GM10266 (cell line): ENCODE data around the gene SLC9A1.

Experiments used
- DNase-seq: peaks from one replicate; pipeline ENCODE4 v3.0.0; 2012; ENCODE audit errors: extremely low spot score
- TF ChIP-seq, protein P1 (sequence below): IDR thresholded peaks from 2 replicates; pipeline ENCODE4 v1.5.1; 2012; ENCODE audit warnings: mild to moderate bottlenecking, low read depth; ENCODE audit not compliant: control insufficient read depth, insufficient read depth; ENCODE audit errors: missing control alignments

Gene SLC9A1

DNA sequence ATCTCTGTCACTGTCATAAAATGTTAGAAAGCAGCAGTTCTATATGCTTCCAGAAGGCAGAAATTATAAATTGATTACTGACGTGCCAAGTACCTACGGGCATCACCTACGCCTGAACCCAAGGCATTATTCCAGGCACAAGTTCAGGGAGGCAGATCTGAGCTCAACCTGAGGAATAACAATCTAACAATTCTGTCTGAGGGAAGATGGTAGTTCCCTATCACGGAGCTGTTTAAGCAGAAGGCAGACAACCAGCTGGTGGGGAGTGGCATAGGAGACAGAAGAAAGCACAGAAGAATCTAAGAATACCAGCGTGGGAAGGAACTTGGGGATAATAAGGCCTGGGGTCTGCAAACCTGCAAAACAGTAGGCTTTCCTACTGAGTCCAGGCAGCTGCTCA is 40.4 kb downstream of the SLC9A1 start:
- DNase-seq = no peak
- TF ChIP-seq, protein P1, sequence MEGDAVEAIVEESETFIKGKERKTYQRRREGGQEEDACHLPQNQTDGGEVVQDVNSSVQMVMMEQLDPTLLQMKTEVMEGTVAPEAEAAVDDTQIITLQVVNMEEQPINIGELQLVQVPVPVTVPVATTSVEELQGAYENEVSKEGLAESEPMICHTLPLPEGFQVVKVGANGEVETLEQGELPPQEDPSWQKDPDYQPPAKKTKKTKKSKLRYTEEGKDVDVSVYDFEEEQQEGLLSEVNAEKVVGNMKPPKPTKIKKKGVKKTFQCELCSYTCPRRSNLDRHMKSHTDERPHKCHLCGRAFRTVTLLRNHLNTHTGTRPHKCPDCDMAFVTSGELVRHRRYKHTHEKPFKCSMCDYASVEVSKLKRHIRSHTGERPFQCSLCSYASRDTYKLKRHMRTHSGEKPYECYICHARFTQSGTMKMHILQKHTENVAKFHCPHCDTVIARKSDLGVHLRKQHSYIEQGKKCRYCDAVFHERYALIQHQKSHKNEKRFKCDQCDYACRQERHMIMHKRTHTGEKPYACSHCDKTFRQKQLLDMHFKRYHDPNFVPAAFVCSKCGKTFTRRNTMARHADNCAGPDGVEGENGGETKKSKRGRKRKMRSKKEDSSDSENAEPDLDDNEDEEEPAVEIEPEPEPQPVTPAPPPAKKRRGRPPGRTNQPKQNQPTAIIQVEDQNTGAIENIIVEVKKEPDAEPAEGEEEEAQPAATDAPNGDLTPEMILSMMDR = no peak

DNA sequence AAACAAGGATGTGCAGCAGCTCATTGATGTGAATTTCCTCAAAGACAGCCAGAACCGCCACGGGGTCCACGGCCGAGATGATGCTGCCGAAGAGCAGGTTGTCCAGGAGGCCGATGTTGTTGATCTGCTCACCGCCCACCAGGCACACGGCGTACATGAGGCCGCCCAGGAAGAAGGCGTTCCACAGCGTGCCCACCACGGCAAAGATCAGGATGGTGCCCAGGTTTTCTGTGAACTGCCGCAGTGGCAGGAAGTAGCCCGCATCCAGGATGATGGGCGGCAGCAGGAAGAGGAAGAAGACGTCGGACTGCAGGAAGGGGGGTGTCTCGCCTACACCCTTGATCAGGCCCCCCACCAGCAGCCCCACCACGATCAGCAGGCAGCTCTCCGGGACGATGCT is 41.1 kb downstream of the SLC9A1 start:
- TF ChIP-seq, protein P1 = no peak
- no peak for DNase-seq

DNA sequence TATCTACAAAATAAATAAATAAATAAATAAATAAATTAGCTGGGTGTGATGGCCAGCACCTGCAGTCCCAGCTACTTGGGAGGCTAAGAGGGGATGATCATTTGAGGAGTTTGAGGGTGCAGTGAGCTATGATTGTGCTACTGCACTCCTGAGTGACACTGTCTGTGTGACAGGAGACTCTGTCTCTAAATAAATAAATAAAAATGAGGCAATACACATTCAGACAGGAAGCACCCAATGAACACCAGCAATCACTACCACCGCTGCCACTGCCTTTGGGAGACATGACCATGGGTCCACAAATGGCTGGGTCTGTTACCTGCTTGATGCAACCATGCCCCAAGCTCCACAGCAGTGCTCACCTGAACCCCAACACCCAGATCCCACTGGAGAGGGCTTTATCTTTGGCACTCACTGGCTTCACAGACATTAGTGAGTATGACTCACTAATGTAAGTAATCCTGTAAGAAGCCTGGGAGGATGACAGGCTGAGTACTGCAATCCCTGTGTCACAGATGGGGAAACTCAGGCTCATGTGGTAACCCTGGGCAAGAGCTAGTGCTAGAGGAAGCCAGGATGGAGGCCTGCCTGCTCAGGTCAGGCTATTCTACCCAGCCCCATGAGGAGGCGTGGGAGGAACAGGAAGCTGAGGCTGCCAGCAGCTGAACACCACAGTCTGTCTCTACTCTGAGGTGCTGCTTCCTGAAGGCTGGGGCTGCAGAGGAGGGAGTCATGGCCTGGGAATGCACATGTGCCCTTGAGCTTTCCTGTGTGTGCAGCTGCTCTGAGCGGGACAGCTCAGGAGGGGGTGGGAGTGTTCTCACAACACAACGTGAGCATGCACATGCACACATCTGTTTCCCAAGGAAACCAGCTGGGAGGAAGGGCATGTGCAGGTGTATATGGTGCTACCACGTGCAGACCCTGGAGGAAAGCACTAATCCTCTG is 43.0 kb downstream of the SLC9A1 start:
- DNase-seq = peak; percentile 81
- TF ChIP-seq, protein P1 = peak; percentile 46

DNA sequence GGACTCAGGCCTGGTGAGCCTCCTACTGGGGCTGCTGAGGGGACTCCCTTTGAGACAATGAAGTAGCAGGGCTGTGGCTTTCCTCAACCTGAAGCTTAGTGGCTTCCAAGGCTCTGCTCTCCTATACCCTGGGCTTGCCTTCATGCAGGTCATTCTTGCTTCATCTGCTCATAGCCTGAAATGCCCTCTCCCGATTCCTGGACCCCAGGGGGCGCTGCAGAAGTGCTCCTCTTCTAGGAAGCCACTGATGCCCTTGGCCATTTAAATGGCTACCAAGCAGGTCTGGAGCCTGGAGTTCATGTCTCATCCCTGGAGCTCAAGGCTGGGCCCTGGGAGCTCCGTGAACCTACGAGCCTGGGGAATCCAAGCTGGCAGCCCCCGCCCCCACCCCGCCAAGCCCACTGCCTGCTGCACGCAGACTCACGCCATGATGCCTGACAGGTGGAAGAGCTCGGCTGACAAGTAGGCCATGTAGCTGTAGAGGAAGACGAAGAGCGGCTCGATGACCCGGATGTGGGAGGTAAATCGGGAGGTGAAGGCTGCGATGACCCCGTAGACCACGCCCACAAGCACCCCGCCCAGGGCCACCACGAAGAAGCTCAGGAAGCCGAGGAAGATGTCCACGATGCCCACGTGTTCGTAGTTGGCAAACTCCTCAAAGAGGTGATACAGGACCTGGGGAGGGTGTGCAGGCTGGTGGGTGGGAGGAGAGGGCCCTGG is 45.7 kb downstream of the SLC9A1 start:
- TF ChIP-seq, protein P1 = peak; percentile 34
- DNase-seq = no peak

DNA sequence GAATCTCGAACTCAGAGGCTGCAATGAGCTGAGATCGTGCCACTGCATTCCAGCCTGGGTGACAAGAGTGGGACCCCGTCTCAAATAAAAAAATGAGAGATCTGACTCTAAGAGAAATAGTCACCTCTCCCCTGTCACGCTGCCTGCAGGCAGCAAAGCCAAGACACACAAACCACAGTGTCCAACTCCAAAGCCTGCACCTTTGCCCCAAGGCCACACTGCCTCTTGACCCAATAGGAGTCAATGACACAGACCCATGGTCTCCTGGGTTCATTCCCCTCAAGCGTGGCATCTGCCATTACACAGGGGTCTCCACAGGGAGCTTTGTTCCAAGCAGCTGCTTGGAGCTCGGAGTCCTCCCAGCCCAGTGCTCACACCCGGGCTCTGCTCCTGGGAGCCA is 46.3 kb downstream of the SLC9A1 start:
- no peak for DNase-seq
- TF ChIP-seq, protein P1 = no peak

DNA sequence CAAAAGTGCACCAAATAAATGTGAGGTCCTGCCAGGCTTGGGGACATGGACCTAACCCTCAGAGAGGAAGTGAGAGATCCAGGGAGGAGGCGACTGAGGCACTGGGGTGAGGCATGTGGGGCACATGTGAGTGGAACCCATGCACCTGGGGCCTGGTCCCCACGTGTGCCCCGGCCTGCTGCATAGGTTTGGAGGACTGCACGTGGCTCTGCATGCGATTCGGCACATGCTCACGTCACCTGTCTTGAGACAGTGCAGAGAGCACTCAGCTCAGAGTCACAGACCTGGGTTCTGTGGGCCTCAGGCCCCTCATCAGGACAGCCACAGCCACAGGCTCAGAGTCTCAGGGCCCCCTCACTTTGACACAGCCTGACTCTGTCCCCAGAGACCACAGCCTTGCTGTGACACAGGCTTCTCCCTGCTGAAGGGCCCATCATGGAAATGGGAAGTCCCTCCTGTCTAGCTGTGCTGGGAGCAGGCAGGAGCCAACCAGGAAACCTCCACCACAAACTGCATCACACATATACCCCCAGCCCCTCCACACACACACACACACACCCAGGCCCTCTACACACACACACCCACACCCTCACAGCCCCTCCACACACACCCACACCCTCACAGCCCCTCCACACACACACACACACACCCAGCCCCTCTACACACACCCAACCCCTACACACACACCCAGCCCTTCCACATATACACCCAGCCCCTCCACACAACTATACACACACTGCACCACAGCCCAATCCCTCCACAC is 48.2 kb downstream of the SLC9A1 start:
- TF ChIP-seq, protein P1 = no peak
- DNase-seq = peak; percentile 58
